ENCODE results near the gene FN1. TPM values are rescaled to one million over a fixed set of nuclear protein-coding genes. Genes with fewer than 3 reads are reported as not detected.

Gene FN1
- total RNA-seq, 4 donors from 2014 or later, result 169 to 686 (median 215) TPM

GRCh38 chr2:215356948-215357461 lies 78.9 kb downstream of the FN1 start:
- Histone ChIP-seq H3K4me3 (no peak overlapping the region), H3K27me3 (no peaks in the 10 kb centered on the region), H3K4me1 (no peaks in the 10 kb centered on the region), H3K27ac (no peak overlapping the region), H3K36me3 (no peaks in the 10 kb centered on the region), H3K9me3 (no peaks in the 10 kb centered on the region)
- no peak for TF ChIP-seq CTCF (IDR thresholded peaks at IDR 0.05)
- TF ChIP-seq POLR2A (IDR thresholded peaks at IDR 0.05), result no peak
- no peak for TF ChIP-seq EP300 (IDR thresholded peaks at IDR 0.05; ENCODE audit: low read depth)
- TF ChIP-seq POLR2AphosphoS5 (IDR thresholded peaks at IDR 0.05), result no peak
- intact Hi-C loops (cut with DNase I; ENCODE audit: low total_unique reads) (no loop called here), in situ Hi-C loops (cut with MboI; ENCODE audit: low pct_ligation_motif_present in 1 of 4, low pct_unique_long_range_greater_than_20kb in 1 of 4, low sequenced_read_pairs in 3 of 4) (no loop called here)
- 86 to 87% methylated on average over 8 to 9 of the region's 9 CpGs for WGBS, 2 donors (ENCODE audit: low coverage in 1 of 2)
- DNase-seq, result no peak

GRCh38 chr2:215356334-215356947 lies 79.4 kb downstream of the FN1 start:
- Histone ChIP-seq H3K4me3 (no peak overlapping the region), H3K4me1 (no peaks in the 10 kb centered on the region), H3K27me3 (no peaks in the 10 kb centered on the region), H3K9me3 (no peaks in the 10 kb centered on the region), H3K36me3 (no peaks in the 10 kb centered on the region), H3K27ac (no peak overlapping the region)
- 90 to 96% methylated on average over 7 of the region's 7 CpGs for WGBS, 2 donors (ENCODE audit: low coverage in 1 of 2)
- intact Hi-C loops (cut with DNase I; ENCODE audit: low total_unique reads), result no loop called here
- TF ChIP-seq CTCF (IDR thresholded peaks at IDR 0.05) (no peak), EP300 (IDR thresholded peaks at IDR 0.05; ENCODE audit: low read depth) (no peak), POLR2AphosphoS5 (IDR thresholded peaks at IDR 0.05) (no peak), POLR2A (IDR thresholded peaks at IDR 0.05) (no peak)
- in situ Hi-C loops (cut with MboI; ENCODE audit: low pct_ligation_motif_present in 1 of 4, low pct_unique_long_range_greater_than_20kb in 1 of 4, low sequenced_read_pairs in 3 of 4), result no loop called here
- DNase-seq, result no peak

GRCh38 chr2:215355801-215356200 lies 80.1 kb downstream of the FN1 start:
- no peak for DNase-seq
- Histone ChIP-seq H3K27ac (no peak overlapping the region), H3K4me1 (no peaks in the 10 kb centered on the region), H3K27me3 (no peaks in the 10 kb centered on the region), H3K4me3 (no peak overlapping the region), H3K9me3 (no peaks in the 10 kb centered on the region), H3K36me3 (no peaks in the 10 kb centered on the region)
- 97 to 98% methylated on average over 6 to 7 of the region's 7 CpGs for WGBS, 2 donors (ENCODE audit: low coverage in 1 of 2)
- TF ChIP-seq CTCF (IDR thresholded peaks at IDR 0.05) (no peak), POLR2A (IDR thresholded peaks at IDR 0.05) (no peak), EP300 (IDR thresholded peaks at IDR 0.05; ENCODE audit: low read depth) (no peak)
- intact Hi-C loops (cut with DNase I; ENCODE audit: low total_unique reads), result no loop called here
- in situ Hi-C loops (cut with MboI; ENCODE audit: low pct_ligation_motif_present in 1 of 4, low pct_unique_long_range_greater_than_20kb in 1 of 4, low sequenced_read_pairs in 3 of 4), result no loop called here

GRCh38 chr2:215354771-215355695 lies 80.8 kb downstream of the FN1 start:
- in situ Hi-C loops (cut with MboI; ENCODE audit: low pct_ligation_motif_present in 1 of 4, low pct_unique_long_range_greater_than_20kb in 1 of 4, low sequenced_read_pairs in 3 of 4), result no loop called here
- Histone ChIP-seq H3K36me3 (peaks cover 0 to under 1% (median 0%) of the 10 kb centered on the region in 4 donors), H3K9me3 (no peaks in the 10 kb centered on the region), H3K27ac (no peak overlapping the region), H3K4me3 (no peak overlapping the region), H3K4me1 (no peaks in the 10 kb centered on the region), H3K27me3 (no peaks in the 10 kb centered on the region)
- TF ChIP-seq POLR2AphosphoS5 (IDR thresholded peaks at IDR 0.05), result no peak
- TF ChIP-seq POLR2A (IDR thresholded peaks at IDR 0.05), result no peak
- TF ChIP-seq EP300 (IDR thresholded peaks at IDR 0.05; ENCODE audit: low read depth), result no peak
- TF ChIP-seq CTCF (IDR thresholded peaks at IDR 0.05), result no peak
- intact Hi-C loops (cut with DNase I; ENCODE audit: low total_unique reads), result no loop called here
- DNase-seq, result no peak
- WGBS, 2 donors (ENCODE audit: low coverage in 1 of 2), result 87 to 100% methylated on average over 1 to 9 of the region's 9 CpGs

All from transverse colon (tissue), 4 donors.